Suprapubic skin (tissue), 4 donors: ENCODE measurements around the gene DLGAP4. TPM values are rescaled to one million over a fixed set of nuclear protein-coding genes. Genes with fewer than 3 reads are reported as not detected.

Experiments
- DNase-seq, 2 donors: peaks; one replicate each; pipeline ENCODE4 v3.0.0-alpha.2; 2019; ENCODE audit warnings: low spot score in 2 of 2
- H3K27ac ChIP-seq: fragments of 200-600 bp; sonication (generic); one replicate; pipeline ENCODE4 v1.5.1; 2019
- H3K27me3 ChIP-seq: fragments of 200-600 bp; sonication (generic); one replicate; pipeline ENCODE4 v1.5.1; 2019
- H3K36me3 ChIP-seq: fragments of 200-600 bp; sonication (generic); one replicate; pipeline ENCODE4 v1.5.1; 2019
- H3K4me1 ChIP-seq: fragments of 200-600 bp; sonication (generic); one replicate; pipeline ENCODE4 v1.5.1; 2019
- H3K4me3 ChIP-seq: fragments of 200-600 bp; sonication (generic); one replicate; pipeline ENCODE4 v1.5.1; 2019; ENCODE audit warnings: mild to moderate bottlenecking
- H3K9me3 ChIP-seq: fragments of 200-600 bp; sonication (generic); one replicate; pipeline ENCODE4 v1.5.1; 2019
- EP300 ChIP-seq: sonication (generic); formaldehyde crosslinking; IDR thresholded peaks from one replicate; pipeline ENCODE4 v1.6.1; 2017; ENCODE audit warnings: antibody characterized with exemption
- POLR2A ChIP-seq, 2 donors: fragments of 450-650 bp; IDR thresholded peaks; one replicate each; pipeline ENCODE4 v1.6.1; 2017; ENCODE audit warnings: antibody characterized with exemption in 2 of 2, mild to moderate bottlenecking in 2 of 2, moderate library complexity in 2 of 2
- POLR2AphosphoS5 ChIP-seq, 3 donors: sonication (generic); formaldehyde crosslinking; IDR thresholded peaks; one replicate each; pipeline ENCODE4 v1.6.1; 2017; ENCODE audit warnings: antibody characterized with exemption in 3 of 3
- WGBS: methylation state at CpG from one replicate; pipeline ENCODE4 v1.1.5; 2018; 5-methylcytosine and 5-hydroxymethylcytosine counted together
- total RNA-seq, 4 donors: library from RNA; depleted of rRNA; stranded (reverse); fragments of >200 nt; gene quantifications; one replicate each; pipeline ENCODE4 v1.1.0, GENCODE V29; 2016
- TF ChIP-seq, protein P1 (sequence below), 2 donors: fragments of 200-600 bp in 1 of 2; fragments of 450-650 bp in 1 of 2; sonication (generic) in 1 of 2; IDR thresholded peaks; one replicate each; pipeline ENCODE4 v1.5.1; 2016 to 2019; ENCODE audit warnings: antibody characterized with exemption in 2 of 2, mild to moderate bottlenecking in 1 of 2, moderate library complexity in 1 of 2

The DLGAP4 gene
- total RNA-seq, 4 donors from 2014 or later: 69.5 to 120 (median 96.8) TPM

GRCh38 chr20:36491901-36492617, 185.9 kb downstream of the DLGAP4 start:
- WGBS: 26% methylated on average over 8 of the region's 8 CpGs
- Histone ChIP-seq H3K27me3 (no peaks in the 10 kb centered on the region), H3K9me3 (no peaks in the 10 kb centered on the region), H3K4me3 (no peak overlapping the region), H3K4me1 (peaks cover 68% of the 10 kb centered on the region), H3K27ac (peak overlapping the region; percentile 71), H3K36me3 (peaks cover 12% of the 10 kb centered on the region)
- DNase-seq: peak in 1 of 2 donors; percentile 63
- TF ChIP-seq POLR2AphosphoS5 (IDR thresholded peaks at IDR 0.05) (no peak), EP300 (no peak), POLR2A (IDR thresholded peaks at IDR 0.05) (no peak)
- TF ChIP-seq, protein P1, sequence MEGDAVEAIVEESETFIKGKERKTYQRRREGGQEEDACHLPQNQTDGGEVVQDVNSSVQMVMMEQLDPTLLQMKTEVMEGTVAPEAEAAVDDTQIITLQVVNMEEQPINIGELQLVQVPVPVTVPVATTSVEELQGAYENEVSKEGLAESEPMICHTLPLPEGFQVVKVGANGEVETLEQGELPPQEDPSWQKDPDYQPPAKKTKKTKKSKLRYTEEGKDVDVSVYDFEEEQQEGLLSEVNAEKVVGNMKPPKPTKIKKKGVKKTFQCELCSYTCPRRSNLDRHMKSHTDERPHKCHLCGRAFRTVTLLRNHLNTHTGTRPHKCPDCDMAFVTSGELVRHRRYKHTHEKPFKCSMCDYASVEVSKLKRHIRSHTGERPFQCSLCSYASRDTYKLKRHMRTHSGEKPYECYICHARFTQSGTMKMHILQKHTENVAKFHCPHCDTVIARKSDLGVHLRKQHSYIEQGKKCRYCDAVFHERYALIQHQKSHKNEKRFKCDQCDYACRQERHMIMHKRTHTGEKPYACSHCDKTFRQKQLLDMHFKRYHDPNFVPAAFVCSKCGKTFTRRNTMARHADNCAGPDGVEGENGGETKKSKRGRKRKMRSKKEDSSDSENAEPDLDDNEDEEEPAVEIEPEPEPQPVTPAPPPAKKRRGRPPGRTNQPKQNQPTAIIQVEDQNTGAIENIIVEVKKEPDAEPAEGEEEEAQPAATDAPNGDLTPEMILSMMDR (IDR thresholded peaks at IDR 0.05): no peak

DNA sequence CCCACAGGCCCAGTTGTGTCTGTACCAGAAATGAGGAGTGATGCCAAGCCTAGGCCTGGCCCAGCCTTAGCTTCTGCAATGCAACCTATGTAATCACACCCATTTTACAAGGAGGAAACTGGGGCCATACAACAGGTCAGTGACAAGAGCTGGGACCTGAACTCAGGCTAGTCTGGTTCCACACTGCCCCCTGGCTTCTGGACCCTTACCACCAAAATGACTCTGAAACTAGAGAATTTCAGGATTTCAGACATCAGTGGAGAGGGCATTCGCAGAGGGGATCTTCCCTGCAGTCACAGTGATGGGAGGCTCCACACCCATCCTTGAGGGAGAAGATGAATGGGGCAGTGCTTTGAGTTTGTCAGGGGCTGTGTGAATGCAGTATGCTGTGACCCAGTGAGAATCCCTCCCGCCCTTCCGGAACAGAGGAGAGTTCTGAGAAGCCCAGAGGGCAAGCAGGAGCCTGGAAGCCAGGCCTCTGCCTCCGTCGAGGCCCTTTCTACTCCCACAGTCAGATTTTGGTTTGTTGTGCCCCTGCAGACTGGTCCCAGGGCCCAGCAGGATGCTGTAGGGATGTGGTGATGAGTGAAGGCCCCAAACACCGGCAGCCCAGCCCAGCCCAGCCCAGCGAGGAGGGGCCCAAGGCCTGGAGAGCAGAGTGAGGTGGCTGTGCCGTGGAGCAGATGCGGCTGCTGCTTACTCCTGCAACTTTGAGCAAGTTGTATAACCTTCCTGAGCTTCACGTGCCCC, 187.1 kb downstream of the DLGAP4 start:
- WGBS: 36% methylated on average over 10 of the region's 10 CpGs

DNA sequence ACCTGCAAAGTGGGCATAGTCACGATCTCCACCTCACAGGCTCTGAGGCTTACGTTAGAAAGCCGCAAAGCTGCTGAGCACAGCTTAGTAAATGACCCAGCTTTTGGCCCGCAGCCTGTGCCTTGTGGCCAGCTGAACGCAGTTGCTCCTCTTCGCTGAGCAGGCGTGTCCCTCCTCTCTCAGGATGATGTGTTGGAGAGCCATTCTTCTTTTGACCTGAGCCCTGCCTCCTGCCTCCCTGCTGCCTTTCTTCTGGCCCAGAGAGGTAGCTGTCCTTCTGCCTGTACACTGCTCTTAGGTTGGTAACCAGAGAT, 187.6 kb downstream of the DLGAP4 start:
- Histone ChIP-seq H3K27ac (peak overlapping the region; percentile 71), H3K4me3 (no peak overlapping the region), H3K4me1 (peaks cover 67% of the 10 kb centered on the region), H3K27me3 (no peaks in the 10 kb centered on the region), H3K9me3 (no peaks in the 10 kb centered on the region), H3K36me3 (peaks cover 29% of the 10 kb centered on the region)
- 22% methylated on average over 7 of the region's 7 CpGs for WGBS
- TF ChIP-seq POLR2A (IDR thresholded peaks at IDR 0.05): no peak
- TF ChIP-seq POLR2AphosphoS5 (IDR thresholded peaks at IDR 0.05): no peak
- peak; percentile 70 to 87 for DNase-seq

More for the DNA sequence above, 187.1 kb downstream of the DLGAP4 start:
- H3K27me3 ChIP-seq: no peaks in the 10 kb centered on the region
- H3K4me3 ChIP-seq: no peak overlapping the region
- peak in 1 of 2 donors; percentile 55 for DNase-seq
- no peaks in the 10 kb centered on the region for H3K9me3 ChIP-seq
- H3K4me1 ChIP-seq: peaks cover 67% of the 10 kb centered on the region
- TF ChIP-seq POLR2AphosphoS5 (IDR thresholded peaks at IDR 0.05): no peak
- TF ChIP-seq, protein P1 (IDR thresholded peaks at IDR 0.05): no peak
- no peak for TF ChIP-seq EP300
- no peak for TF ChIP-seq POLR2A (IDR thresholded peaks at IDR 0.05)
- H3K27ac ChIP-seq: peak overlapping the region; percentile 71
- H3K36me3 ChIP-seq: peaks cover 24% of the 10 kb centered on the region

DNA sequence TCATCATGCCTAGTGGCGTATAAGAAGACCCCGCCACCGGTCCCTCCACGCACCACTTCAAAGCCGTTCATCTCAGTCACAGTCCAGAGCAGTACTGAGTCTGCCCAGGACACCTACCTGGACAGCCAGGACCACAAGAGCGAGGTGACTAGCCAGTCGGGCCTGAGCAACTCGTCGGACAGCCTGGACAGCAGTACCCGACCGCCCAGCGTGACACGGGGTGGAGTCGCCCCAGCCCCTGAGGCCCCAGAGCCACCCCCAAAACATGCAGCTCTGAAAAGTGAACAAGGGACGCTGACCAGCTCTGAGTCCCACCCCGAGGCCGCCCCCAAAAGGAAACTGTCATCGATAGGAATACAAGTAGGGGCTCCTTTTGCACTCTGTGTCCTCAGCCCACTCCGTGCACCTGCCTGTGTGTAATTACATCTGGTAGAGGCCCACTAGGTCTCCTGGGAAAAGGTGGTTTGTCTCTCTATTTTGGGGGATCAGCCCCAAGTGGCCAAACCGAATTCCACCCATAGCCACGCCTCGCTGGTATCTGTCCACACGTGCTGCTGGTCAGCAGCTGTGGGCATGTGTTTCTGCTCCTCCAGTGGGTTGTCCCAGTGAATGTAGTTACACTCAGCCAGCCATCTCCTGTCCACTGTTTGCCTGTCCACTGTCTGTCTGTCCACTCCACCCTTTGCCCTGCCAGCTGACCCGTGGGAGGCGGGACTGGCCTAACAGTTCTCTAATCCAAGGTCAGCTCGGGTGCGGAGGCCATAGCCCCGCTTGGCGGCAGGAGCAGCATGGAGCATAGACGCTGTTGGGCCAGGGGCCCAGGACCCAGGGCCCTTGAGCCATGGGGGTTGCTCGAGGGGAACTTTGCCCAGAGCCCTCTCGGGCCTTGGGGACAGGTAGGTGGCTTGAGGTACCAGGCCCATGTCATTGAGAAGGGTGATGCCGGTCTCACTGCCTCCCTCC, 190.8 kb downstream of the DLGAP4 start:
- Histone ChIP-seq H3K36me3 (peaks cover 61% of the 10 kb centered on the region), H3K27me3 (no peaks in the 10 kb centered on the region), H3K27ac (no peak overlapping the region), H3K4me3 (no peak overlapping the region), H3K9me3 (no peaks in the 10 kb centered on the region), H3K4me1 (peaks cover 38% of the 10 kb centered on the region)
- no peak for TF ChIP-seq POLR2AphosphoS5 (IDR thresholded peaks at IDR 0.05)
- TF ChIP-seq, protein P1 (IDR thresholded peaks at IDR 0.05): no peak
- no peak for TF ChIP-seq EP300
- TF ChIP-seq POLR2A (IDR thresholded peaks at IDR 0.05): no peak
- WGBS: 90% methylated on average over 24 of the region's 33 CpGs
- DNase-seq: peak in 1 of 2 donors; percentile 34

GRCh38 chr20:36497856-36498255, 191.7 kb downstream of the DLGAP4 start:
- 100% methylated on average over 1 of the region's 4 CpGs for WGBS
- peaks cover 67% of the 10 kb centered on the region for H3K36me3 ChIP-seq
- no peak for TF ChIP-seq POLR2A (IDR thresholded peaks at IDR 0.05)
- TF ChIP-seq EP300: no peak
- TF ChIP-seq, protein P1 (IDR thresholded peaks at IDR 0.05): no peak
- TF ChIP-seq POLR2AphosphoS5 (IDR thresholded peaks at IDR 0.05): no peak
- peaks cover 29% of the 10 kb centered on the region for H3K4me1 ChIP-seq
- H3K4me3 ChIP-seq: no peak overlapping the region
- H3K27me3 ChIP-seq: no peaks in the 10 kb centered on the region
- DNase-seq: no peak
- H3K27ac ChIP-seq: no peak overlapping the region
- no peaks in the 10 kb centered on the region for H3K9me3 ChIP-seq
